22Rv1 (cell line): ENCODE results near the gene IFNG-AS1.

Experiments used
- CTCF ChIP-seq: fragments of 450-650 bp; IDR thresholded peaks from 2 replicates; pipeline ENCODE4 v1.5.1; 2017; ENCODE audit warnings: mild to moderate bottlenecking
- ZFX ChIP-seq: fragments of 450-650 bp; IDR thresholded peaks from 2 replicates; pipeline ENCODE4 v1.6.1; 2017; ENCODE audit warnings: antibody characterized with exemption, borderline replicate concordance

- TF ChIP-seq CTCF (no peak), ZFX (no peak)
Measured at GRCh38 chr12:68056300-68056699, 67.1 kb downstream of the IFNG-AS1 start.
